DMS 273 (cell line): ENCODE results near the gene ABCG8.

Source experiments
- DNase-seq: peaks from one replicate; lab custom pipeline; 2025; ENCODE audit not compliant: unreplicated experiment; lab: John Stamatoyannopoulos, UW

The ABCG8 gene

DNA sequence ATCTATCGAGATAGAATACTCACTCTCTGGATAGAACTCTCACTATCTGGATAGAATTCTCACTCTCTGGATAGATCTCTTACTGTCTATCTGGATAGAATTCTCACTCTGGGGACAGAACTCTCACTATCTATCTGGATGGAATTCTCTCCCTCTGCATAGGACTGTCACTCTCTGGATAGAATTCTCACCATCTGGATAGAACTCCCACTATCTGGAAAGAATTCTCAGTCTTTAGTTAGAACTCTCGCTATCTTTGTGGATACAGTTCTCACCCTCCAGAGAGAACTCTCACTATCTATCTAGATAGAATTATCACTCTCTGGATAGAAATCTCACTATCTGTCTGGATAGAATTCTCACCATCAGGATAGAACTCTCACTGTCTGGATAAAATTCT, 16.5 kb downstream of the ABCG8 start:
- no peak for DNase-seq

GRCh38 chr2:43872151-43872550, 33.4 kb downstream of the ABCG8 start:
- no peak for DNase-seq

- DNase-seq, result no peak
These were observed 36.1 kb downstream of the ABCG8 start for GRCh38 chr2:43874776-43875451.

GRCh38 chr2:43877782-43878464, 39.2 kb downstream of the ABCG8 start:
- DNase-seq, result peak; percentile 84

DNA sequence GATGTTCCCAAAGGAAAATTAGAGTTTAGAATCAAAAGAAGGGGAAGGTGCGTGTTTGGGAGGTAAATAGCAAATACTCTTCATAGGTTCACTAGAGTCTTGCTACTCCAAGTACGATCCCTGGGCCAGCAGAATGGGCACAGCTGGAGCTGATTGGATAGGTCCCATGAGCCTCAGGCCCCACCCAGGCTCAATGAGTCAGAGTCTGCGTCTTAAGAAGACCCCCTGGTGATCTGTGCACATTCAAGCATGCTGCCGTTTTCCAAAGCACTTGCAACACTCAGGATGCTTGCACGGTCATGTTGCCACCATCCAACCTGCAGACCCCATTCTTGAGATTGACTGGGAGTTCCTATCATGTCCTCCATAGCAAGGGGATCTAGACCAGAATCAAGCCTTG, 40.5 kb downstream of the ABCG8 start:
- DNase-seq, result peak; percentile 20

- DNase-seq, result no peak
These were observed 41.7 kb downstream of the ABCG8 start for GRCh38 chr2:43880471-43880870.

GRCh38 chr2:43880952-43881351, 42.2 kb downstream of the ABCG8 start:
- DNase-seq, result no peak

DNA sequence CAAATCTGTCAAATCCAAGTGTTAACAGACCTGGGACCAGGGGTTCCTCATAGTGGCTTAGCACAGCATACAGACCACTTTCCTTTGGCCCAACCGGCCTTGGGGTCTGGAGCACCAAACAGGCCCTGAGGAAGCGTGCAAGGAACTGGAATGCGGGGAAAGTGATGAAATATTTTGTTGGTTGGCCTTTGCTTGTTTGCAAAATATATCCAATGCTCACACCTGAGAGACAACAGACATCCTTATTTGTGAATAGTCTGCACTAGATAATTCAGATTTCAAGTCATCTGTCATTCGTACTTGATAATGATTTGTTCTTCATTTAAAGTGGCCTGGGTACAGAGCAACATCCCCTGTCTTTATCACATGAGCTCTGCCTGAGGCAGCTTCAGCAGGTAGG, 43.5 kb downstream of the ABCG8 start:
- no peak for DNase-seq

GRCh38 chr2:43884689-43885088, 45.9 kb downstream of the ABCG8 start:
- no peak for DNase-seq

DNA sequence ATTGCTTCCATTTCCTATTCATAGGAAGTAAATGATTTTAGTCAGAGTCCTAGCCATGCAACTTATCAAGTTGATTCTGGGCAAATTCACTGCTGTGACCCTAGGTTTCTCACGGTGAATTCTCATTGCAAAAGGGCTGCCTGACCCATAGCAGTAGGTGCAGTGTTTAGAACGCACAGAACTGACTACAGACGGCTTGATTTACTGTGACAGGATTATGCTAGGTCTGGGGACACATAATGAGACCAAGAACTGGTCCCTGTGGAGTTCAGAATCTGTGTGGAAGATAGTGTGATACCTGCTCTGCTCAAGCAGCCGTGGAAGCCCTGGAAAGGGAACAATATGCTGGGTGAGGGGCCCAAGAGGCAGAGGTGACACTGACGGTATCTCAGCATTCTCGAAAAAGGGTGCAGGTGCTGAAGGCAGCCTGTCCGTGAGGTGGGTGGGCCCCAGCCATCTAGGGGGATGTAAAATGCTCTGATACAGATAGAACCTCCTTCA, 46.4 kb downstream of the ABCG8 start:
- no peak for DNase-seq

DNA sequence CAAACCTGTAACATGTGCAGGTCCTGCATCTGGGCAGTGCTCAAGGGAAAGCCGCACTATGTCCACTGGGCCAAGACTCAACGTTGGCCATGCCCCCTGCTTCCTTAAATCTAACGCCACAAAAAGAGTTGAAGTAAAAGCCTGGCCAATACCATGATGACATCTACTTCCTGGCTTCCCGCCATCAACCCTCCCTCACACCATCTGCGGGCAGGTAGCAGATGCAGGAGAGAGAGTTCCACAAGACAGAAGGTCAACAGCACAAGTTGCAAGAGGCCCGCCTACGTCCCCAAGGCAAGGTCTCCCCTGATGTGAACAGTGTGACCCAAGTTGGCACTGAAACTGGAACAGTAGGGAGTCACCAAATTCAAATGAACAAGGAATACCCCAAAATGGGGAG, 48.4 kb downstream of the ABCG8 start:
- DNase-seq, result peak; percentile 83

GRCh38 chr2:43889416-43889815, 50.6 kb downstream of the ABCG8 start:
- no peak for DNase-seq

DNA sequence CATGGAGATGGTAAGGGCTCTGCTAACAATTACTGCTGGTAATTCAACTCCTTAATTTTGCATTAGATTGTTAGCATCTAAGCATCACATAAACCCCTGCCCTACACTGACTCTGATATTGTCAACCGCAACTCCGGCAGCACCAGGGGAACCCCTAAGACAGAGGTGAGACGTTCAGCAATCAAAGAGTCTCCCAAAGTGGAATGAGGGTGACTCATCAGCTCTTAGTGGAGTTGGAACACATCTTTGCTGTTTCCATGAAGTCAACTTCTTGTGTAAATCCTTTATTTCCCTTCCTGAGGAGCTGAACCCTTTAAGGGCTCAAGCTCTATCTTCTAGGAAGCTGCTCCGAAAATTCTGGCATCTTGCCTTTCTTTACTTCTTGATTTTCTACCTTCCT, 52.1 kb downstream of the ABCG8 start:
- no peak for DNase-seq

DNA sequence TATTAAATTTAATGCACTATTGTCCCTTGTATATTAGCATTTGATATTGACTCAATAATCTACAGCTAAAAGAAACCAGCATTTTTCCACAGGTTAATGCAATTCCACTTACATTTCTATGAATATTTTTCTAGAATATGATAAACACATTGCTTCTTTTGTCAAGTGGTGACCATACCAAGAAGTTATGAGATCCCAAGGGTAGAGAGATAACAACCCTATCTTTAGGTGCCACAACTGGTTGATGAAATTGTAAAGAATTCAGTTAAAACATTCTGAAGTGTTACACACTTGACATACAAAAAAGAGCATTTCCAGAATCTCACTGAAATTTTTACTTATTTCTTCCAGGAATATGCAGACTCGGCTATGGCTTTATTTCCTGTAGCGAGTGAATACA, 56.0 kb downstream of the ABCG8 start:
- DNase-seq, result no peak

GRCh38 chr2:43896906-43897305, 58.1 kb downstream of the ABCG8 start:
- no peak for DNase-seq

- no peak for DNase-seq
These were observed 58.7 kb downstream of the ABCG8 start for GRCh38 chr2:43897492-43897891.

GRCh38 chr2:43898134-43898837, 59.5 kb downstream of the ABCG8 start:
- DNase-seq, result peak; percentile 44

DNA sequence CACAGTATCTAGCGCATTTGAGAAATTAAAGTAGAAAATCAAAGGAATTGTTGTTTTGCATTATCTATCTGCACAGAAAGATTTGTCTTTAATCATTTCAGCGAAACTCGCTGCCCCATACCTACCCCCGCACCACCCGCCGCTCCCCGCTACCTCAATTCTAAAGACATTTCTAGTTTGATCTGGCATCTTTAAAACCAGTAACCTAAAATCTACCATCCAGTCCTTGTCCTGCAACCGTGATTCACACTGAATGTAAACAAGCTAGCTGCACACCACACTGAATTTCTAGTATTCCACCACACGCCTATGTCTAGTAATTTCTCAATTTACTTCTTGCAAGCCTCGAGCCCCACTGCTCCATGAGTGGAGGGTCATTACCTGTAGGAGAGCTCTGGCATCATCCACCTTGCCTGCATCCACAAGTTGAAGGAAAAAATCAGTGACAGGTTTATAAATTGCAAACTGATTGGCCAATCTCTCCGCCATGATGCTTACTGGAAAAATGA, 60.1 kb downstream of the ABCG8 start:
- DNase-seq, result no peak

DNA sequence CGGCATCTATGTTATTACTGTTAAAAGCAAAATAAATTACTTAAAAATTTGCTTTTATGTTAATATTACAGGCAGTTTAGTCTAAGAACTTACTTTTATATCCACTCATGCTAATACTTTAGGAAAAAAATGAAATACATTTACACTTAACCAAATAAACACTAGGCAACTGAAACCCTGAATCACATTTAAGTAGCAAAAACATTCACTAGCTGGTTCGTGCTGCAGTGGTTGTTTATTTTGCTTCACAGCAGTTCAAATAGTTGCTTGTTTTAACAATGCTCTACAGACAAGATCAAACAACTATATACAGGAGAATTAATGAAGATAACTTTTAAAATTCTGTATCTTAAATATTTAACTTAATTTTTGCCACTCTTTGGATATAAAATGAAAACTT, 60.8 kb downstream of the ABCG8 start:
- DNase-seq, result no peak

DNA sequence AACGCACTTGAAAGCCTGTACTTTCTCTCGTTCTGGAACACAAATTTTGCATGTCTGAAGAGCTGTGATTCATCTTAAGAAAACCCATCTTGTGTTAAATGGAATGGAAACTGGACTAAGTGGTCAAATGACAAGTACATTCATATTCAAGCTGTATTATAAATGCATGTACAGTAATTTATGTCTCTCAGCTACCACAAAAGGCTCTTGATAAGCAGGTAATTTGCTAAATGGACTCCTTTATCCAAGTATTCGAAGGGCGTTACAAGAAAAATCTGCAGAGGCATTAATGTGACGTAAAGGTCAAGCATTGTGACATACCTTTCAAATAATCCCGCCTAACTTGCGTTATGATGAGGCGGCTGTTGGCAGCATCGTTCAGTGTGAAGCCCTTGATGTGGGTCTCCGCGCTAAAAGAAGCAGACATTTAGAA, 66.6 kb downstream of the ABCG8 start:
- DNase-seq, result no peak

GRCh38 chr2:43905871-43906270, 67.1 kb downstream of the ABCG8 start:
- DNase-seq, result no peak
